A549 (cell line): ENCODE results near the gene WASHC1.
"Not testable (repeated sequence)": the region's sequence is repeated elsewhere in the genome, so short reads cannot be mapped to it uniquely, and the experiment has no call there.

ENCODE experiments used
- BHLHE40 ChIP-seq: IDR thresholded peaks from 2 replicates; pipeline ENCODE4 v1.6.1; 2012; ENCODE audit warnings: low read depth, low read length, inconsistent platforms
- CTCF ChIP-seq: fragments of >200 bp; sonication (Bioruptor Twin); formaldehyde crosslinking; IDR thresholded peaks from 3 replicates; pipeline ENCODE4 v1.5.1; 2016
- FOSB ChIP-seq: fragments of 250-450 bp; sonication (Bioruptor Pico); IDR thresholded peaks from 2 replicates; pipeline ENCODE4 v1.5.0; 2020; ENCODE audit warnings: mild to moderate bottlenecking, moderate library complexity
- GATA3 ChIP-seq: IDR thresholded peaks from 2 replicates; pipeline ENCODE4 v1.6.1; 2012; ENCODE audit warnings: borderline replicate concordance
- HDAC2 ChIP-seq: fragments of 200-600 bp; sonication (generic); IDR thresholded peaks from 2 replicates; pipeline ENCODE4 v1.6.1; 2016
- HMGXB4 ChIP-seq: fragments of 250-450 bp; sonication (Bioruptor Pico); IDR thresholded peaks from 2 replicates; pipeline ENCODE4 v1.5.0; 2021; ENCODE audit warnings: mild to moderate bottlenecking, moderate library complexity, borderline replicate concordance
- KDM1A ChIP-seq: fragments of 200-600 bp; sonication (generic); IDR thresholded peaks from 2 replicates; pipeline ENCODE4 v1.6.1; 2016; ENCODE audit warnings: low read depth, mild to moderate bottlenecking
- POLR2A ChIP-seq: IDR thresholded peaks from 2 replicates; pipeline ENCODE4 v1.6.1; 2012; ENCODE audit warnings: mild to moderate bottlenecking, low read length
- RNF2 ChIP-seq: fragments of 200-600 bp; sonication (generic); IDR thresholded peaks from 2 replicates; pipeline ENCODE4 v1.6.1; 2016; ENCODE audit warnings: low read depth, mild to moderate bottlenecking, antibody characterized with exemption, moderate library complexity, borderline replicate concordance
- USF2 ChIP-seq: fragments of 450-650 bp; IDR thresholded peaks from 2 replicates; pipeline ENCODE4 v1.6.1; 2014; ENCODE audit warnings: antibody characterized with exemption

GRCh38 chr9:32308-32707, 3.1 kb upstream of the WASHC1 start:
- TF ChIP-seq GATA3; KDM1A; CTCF; POLR2A; FOSB (CRISPR knock-in tag); RNF2; BHLHE40; HDAC2; HMGXB4; USF2: not testable (repeated sequence)
